ENCODE measurements around the gene GABBR1.

DNA sequence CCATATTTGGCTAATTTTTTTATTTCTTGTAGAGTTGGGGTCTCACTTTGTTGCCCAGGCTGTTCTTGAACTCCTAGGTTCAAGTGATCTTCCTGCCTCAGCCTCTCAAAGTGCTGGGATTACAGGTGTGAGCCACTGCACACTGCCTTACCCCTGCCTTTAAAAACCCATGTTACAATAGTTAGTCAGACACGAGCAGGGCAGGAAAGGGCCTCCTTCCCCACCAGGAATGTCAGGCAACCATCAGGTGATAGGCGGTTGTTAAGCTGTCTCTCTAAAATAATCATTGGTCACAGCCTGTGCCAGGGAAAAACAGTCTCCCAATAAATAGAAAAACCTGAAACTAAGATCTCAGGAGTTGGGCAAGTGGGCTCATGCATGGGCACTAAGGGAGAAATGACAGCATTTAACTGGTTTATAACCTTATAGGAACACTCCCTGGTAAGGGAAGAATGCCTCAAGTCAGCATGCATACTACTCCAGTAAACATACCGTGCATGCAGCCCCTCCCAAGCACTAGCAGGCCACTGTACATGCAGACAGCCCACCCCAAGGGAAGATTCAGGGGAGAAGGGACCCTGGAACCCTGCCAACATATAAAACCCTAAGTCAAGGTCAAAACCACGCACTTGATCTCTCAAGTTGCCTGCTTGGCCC, 39.7 kb downstream of the GABBR1 start:
- TF ChIP-seq CTCF (conservative IDR thresholded peaks at IDR 0.05 in 1 of 2, IDR thresholded peaks at IDR 0.05 in 1 of 2; ENCODE audit: extremely low read depth in 1 of 2, insufficient read depth in 1 of 2, low read depth in 1 of 2, low read length in 2 of 2) (no peak), EZH2 (IDR thresholded peaks at IDR 0.05; ENCODE audit: borderline replicate concordance, low read length) (no peak)

Measured in mammary epithelial cell (primary cell).